Subcutaneous abdominal adipose tissue (tissue), 5 donors: ENCODE measurements around the gene WASF2.
"Not testable (repeated sequence)": the region's sequence is repeated elsewhere in the genome, so short reads cannot be mapped to it uniquely, and the experiment has no call there.

ENCODE experiments used
- H3K27ac ChIP-seq: one replicate; pipeline ENCODE4 v1.7.0; 2013; ENCODE audit warnings: low read depth, mild to moderate bottlenecking, inconsistent platforms, low read length, moderate library complexity
- H3K27me3 ChIP-seq, 5 donors: one replicate each; pipeline ENCODE4 v1.7.0; 2013; ENCODE audit warnings: low read length in 5 of 5, inconsistent platforms in 1 of 5; ENCODE audit not compliant: control insufficient read depth in 5 of 5, insufficient read depth in 4 of 5
- H3K36me3 ChIP-seq, 5 donors: one replicate each; pipeline ENCODE4 v1.7.0; 2013; ENCODE audit warnings: low read length in 5 of 5; ENCODE audit not compliant: control insufficient read depth in 5 of 5, insufficient read depth in 5 of 5
- H3K4me1 ChIP-seq, 5 donors: one replicate each; pipeline ENCODE4 v1.7.0; 2013; ENCODE audit warnings: low read length in 5 of 5, mild to moderate bottlenecking in 3 of 5, moderate library complexity in 1 of 5; ENCODE audit not compliant: control insufficient read depth in 5 of 5, insufficient read depth in 5 of 5
- H3K4me3 ChIP-seq, 5 donors: one replicate each; pipeline ENCODE4 v1.7.0; 2013; ENCODE audit warnings: low read length in 5 of 5, low read depth in 1 of 5
- H3K9ac ChIP-seq, 5 donors: one replicate each; pipeline ENCODE4 v1.7.0; 2013; ENCODE audit warnings: low read length in 5 of 5, mild to moderate bottlenecking in 4 of 5, moderate library complexity in 3 of 5
- H3K9me3 ChIP-seq, 5 donors: one replicate each; pipeline ENCODE4 v1.7.0; 2013; ENCODE audit warnings: low read length in 5 of 5; ENCODE audit not compliant: control insufficient read depth in 5 of 5
- donor health status: healthy.
- donor health status: healthy.
- donor health status: healthy.
- donor health status: healthy.
- donor health status: healthy.

The WASF2 gene

GRCh38 chr1:27394282-27394658 is 95.7 kb downstream of the WASF2 start:
- Histone ChIP-seq H3K36me3 (no peaks in the 10 kb centered on the region), H3K27ac (no peak overlapping the region), H3K27me3 (peaks cover 0 to 4% (median 0%) of the 10 kb centered on the region in 5 donors), H3K9ac (no peak overlapping the region), H3K4me1 (peaks cover 4 to 48% (median 27%) of the 10 kb centered on the region in 5 donors), H3K4me3 (no peak overlapping the region), H3K9me3 (no peaks in the 10 kb centered on the region)

DNA sequence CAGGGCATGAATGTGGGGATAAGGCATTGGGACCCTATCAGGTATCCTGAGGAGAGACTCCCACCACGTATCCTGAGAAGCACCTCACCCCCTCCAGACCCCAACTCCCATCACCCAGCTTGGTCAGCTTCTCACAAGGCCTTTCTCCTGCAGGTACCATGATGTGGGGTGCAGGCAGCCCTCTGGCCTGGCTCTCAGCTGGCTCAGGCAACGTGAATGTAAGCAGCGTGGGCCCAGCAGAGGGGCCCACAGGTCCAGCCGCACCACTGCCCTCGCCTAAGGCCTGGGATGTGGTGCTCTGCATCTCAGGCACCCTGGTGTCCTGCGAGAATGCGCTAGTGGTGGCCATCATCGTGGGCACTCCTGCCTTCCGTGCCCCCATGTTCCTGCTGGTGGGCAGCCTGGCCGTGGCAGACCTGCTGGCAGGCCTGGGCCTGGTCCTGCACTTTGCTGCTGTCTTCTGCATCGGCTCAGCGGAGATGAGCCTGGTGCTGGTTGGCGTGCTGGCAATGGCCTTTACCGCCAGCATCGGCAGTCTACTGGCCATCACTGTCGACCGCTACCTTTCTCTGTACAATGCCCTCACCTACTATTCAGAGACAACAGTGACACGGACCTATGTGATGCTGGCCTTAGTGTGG is 96.2 kb downstream of the WASF2 start:
- H3K36me3 ChIP-seq: no peaks in the 10 kb centered on the region
- peaks cover 0 to 4% (median 0%) of the 10 kb centered on the region in 5 donors for H3K27me3 ChIP-seq
- no peak overlapping the region for H3K9ac ChIP-seq
- no peak overlapping the region for H3K4me3 ChIP-seq
- no peak overlapping the region for H3K27ac ChIP-seq
- H3K9me3 ChIP-seq: no peaks in the 10 kb centered on the region
- H3K4me1 ChIP-seq: peaks cover 4 to 46% (median 24%) of the 10 kb centered on the region in 5 donors

DNA sequence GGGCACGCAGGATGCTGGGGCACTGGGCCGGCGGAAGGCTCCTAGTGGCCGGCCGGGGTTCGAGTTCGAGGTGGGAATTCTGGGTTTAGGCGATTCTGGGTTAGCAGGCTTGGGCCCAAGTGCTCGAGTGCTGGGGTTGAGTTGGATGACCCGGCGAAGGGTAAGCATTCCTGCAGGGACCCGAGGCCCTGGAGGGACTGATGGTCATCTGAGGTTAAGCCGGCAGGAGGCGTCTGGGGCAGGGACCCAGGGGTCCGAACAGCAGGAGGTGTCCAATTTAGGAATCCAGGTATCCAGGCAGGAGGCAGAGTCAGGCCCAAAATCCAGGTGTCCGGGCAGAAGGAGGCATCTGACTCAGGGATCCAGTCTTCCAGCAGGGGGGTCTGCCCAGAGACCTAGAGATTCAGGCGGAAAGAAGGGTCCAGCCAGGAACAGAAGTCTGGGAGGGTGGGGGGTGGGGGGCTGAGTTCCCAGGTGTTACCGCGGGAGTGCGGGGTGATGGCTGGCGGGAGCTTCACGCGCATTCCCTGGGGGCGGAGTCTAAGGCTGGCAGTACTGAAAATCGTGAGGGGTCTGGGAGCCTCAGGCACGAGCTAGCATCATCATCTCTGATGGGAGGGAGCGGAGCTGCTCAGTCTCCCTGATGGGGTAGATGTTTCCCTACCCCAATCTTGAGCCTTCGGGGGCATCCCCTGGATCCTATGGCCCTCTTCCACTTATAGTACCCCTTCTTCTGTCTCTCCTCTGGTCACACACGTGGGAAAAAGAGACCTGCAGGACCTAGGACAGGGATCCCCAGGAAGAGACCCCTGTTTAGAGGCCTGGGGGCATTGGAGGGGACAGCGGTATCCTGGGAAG is 97.0 kb downstream of the WASF2 start:
- Histone ChIP-seq H3K27me3 (peaks cover 0 to 4% (median 0%) of the 10 kb centered on the region in 5 donors), H3K4me1 (peaks cover 4 to 53% (median 24%) of the 10 kb centered on the region in 5 donors), H3K9ac (peak overlapping the region; percentile 21 to 72 (median 48)), H3K36me3 (no peaks in the 10 kb centered on the region), H3K9me3 (no peaks in the 10 kb centered on the region), H3K4me3 (peak overlapping the region in 4 of 5 donors; percentile 27 to 61 (median 58)), H3K27ac (no peak overlapping the region)

- Histone ChIP-seq H3K27me3 (peaks cover 0 to 4% (median 0%) of the 10 kb centered on the region in 5 donors), H3K9me3 (no peaks in the 10 kb centered on the region), H3K27ac (no peak within 1 kb of the TSS), H3K9ac (peak within 1 kb of the TSS; percentile 21 to 72 (median 49)), H3K4me3 (peak within 1 kb of the TSS; percentile 42 to 61 (median 57)), H3K4me1 (peaks cover 4 to 52% (median 24%) of the 10 kb centered on the region in 5 donors), H3K36me3 (no peaks in the 10 kb centered on the region)
Measured at GRCh38 chr1:27392096-27392777, 97.7 kb downstream of the WASF2 start, which contains the start of gene GPR3. Gene GPR3 (plus strand): TSS chr1:27392622. CDS start chr1:27393799, 1,177 bp downstream.

DNA sequence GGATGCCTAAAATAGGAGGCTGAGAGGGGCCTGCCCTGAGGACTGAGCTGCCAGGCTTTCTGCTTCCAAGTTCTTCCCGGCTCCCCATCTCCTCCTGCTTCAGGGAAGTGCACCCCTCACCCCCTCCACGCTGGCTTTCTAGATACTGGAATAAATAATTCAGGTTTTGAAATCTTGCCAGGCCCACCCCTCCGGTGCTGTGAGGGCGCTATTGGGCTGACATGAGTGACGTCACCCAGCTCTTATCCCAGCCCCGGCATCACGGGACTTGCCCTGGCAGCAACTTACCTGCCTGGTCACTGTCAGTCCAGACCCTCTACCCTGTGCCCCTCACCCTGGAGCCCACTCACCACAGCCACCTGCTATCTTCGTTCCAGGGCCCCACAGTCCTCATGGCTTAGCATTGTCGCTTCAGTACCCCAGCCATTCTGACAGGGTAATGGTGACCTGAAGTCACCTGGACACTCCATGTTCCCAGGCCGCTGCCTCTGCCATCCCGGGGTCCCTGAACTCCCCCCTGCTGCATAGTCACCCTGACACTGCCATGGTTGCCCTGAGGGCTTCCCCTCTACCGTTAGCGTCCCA is 98.4 kb downstream of the WASF2 start:
- Histone ChIP-seq H3K9ac (peak overlapping the region in 4 of 5 donors; percentile 1 to 58 (median 16)), H3K27me3 (peaks cover 0 to 4% (median 0%) of the 10 kb centered on the region in 5 donors), H3K27ac (no peak overlapping the region), H3K36me3 (no peaks in the 10 kb centered on the region), H3K4me3 (peak overlapping the region; percentile 42 to 61 (median 54)), H3K4me1 (peaks cover 4 to 48% (median 20%) of the 10 kb centered on the region in 5 donors), H3K9me3 (no peaks in the 10 kb centered on the region)

GRCh38 chr1:27388337-27389005 is 101.5 kb downstream of the WASF2 start:
- H3K27ac ChIP-seq: no peak overlapping the region
- peak overlapping the region in 1 of 5 donors; percentile 33 for H3K9ac ChIP-seq
- peaks cover 0 to 4% (median 0%) of the 10 kb centered on the region in 5 donors for H3K27me3 ChIP-seq

DNA sequence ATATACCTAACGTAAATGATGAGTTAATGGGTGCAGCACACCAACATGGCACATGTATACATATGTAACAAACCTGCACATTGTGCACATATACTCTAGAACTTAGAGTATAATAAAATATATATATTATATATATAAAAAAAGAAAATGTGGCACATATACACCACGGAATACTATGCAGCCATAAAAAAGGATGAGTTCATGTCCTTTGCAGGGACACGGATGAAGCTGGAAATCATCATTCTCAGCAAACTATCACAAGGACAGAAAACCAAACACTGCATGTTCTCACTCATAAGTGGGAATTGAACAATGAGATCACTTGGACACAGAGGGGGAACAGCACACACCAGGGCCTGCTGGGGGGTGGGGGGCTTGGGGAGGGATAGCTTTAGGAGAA is 105.2 kb downstream of the WASF2 start:
- H3K9me3 ChIP-seq, H3K36me3 ChIP-seq, H3K27me3 ChIP-seq, H3K9ac ChIP-seq, H3K4me3 ChIP-seq, H3K27ac ChIP-seq: not testable (repeated sequence)
- peaks cover 0 to 14% (median 0%) of the 10 kb centered on the region in 5 donors for H3K4me1 ChIP-seq

More at GRCh38 chr1:27388337-27389005, 101.5 kb downstream of the WASF2 start:
- Histone ChIP-seq H3K4me1 (peaks cover 4 to 39% (median 16%) of the 10 kb centered on the region in 5 donors), H3K36me3 (no peaks in the 10 kb centered on the region), H3K4me3 (no peak overlapping the region), H3K9me3 (no peaks in the 10 kb centered on the region)

DNA sequence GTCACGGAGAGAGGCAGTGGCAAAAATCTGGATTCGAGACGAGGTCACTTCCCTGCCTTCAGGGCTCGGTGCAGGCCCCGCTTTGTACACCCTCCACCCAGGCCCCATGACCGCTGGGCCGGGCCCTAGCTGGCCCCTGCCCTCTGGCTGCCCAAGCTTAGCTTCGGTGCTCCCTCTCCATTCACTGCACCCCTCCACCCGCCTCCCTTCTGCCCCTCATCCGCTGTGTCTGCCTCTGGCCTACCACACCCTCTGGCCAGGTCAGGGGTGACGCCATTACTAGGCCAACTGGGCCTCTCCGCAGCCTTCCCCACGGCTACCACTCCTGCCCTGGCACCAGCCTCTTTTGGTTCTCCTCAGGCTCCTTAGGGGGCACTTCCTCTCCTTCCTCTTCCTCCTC is 106.3 kb downstream of the WASF2 start:
- H3K4me3 ChIP-seq: no peak overlapping the region
- no peaks in the 10 kb centered on the region for H3K9me3 ChIP-seq
- H3K9ac ChIP-seq: no peak overlapping the region
- H3K4me1 ChIP-seq: peaks cover 0 to 9% (median 0%) of the 10 kb centered on the region in 5 donors
- H3K27me3 ChIP-seq: peaks cover 0 to 9% (median 0%) of the 10 kb centered on the region in 5 donors
- H3K27ac ChIP-seq: no peak overlapping the region
- H3K36me3 ChIP-seq: no peaks in the 10 kb centered on the region

GRCh38 chr1:27383039-27383605 is 106.8 kb downstream of the WASF2 start, which contains the start of gene CD164L2:
Gene CD164L2 (minus strand): TSS chr1:27383333. CDS start chr1:27383239, 94 bp downstream.
- H3K4me3 ChIP-seq: no peak within 1 kb of the TSS
- peaks cover 0 to 3% (median 0%) of the 10 kb centered on the region in 5 donors for H3K4me1 ChIP-seq
- no peak within 1 kb of the TSS for H3K27ac ChIP-seq

More at GRCh38 chr1:27383039-27383605, 106.8 kb downstream of the WASF2 start, which contains the start of gene CD164L2:
- H3K27me3 ChIP-seq: peaks cover 0 to 9% (median 0%) of the 10 kb centered on the region in 5 donors
- H3K9ac ChIP-seq: no peak within 1 kb of the TSS
- no peaks in the 10 kb centered on the region for H3K9me3 ChIP-seq
- H3K36me3 ChIP-seq: no peaks in the 10 kb centered on the region
